GM19467 (cell line): ENCODE data around the gene XPO4.

ENCODE experiments used
- ATAC-seq: cut with Tn5 transposase; IDR thresholded peaks from one replicate; pipeline ENCODE4 v1.9.1; 2021; ENCODE audit warnings: mild to moderate bottlenecking, moderate library complexity; ENCODE audit not compliant: unreplicated experiment

The XPO4 gene

DNA sequence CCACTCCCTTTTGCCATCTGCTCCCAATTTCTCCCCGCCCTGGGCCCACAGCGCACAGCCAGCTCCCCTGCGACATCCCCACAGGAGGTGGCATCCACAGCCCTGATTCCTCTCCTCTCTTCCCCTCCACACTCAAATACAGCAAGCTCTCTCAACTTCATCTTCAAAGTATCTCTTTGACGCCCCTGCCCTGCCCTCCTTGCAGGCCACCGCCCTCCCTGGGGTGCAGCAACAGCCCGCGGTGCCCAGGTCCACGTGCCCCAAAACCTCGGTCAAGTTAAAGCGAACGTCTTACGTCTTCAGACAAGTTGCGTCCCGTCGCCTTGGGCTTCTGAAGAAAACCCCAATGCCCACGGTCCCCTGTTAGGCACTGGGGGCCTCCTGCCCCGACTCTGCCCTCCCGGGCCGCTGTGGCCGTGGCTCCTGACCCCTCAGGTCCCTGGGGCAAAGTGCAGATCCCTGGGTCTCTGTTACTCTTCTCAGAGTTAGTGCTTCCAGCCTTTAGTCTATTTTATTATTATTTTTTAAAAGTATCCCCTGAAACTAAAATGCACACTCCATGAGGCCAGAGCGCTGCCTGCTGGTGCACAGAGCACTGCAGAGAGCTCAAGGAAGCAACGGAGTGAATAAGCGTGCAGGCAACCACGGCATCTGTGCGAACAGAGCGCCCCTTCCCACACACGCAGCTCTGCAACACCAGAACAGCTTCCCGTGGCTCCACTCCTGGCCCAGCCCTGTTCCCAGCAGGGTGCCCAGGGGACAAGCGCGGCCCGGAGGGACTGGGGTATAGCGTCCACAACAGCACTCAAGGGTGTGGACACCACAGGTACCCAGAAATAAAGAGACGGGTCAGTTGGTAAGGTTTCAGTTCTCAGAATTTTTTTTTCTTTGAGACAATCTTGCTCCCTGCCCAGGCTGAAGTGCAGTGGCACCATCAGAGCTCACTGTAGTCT is 172.6 kb downstream of the XPO4 start:
- no peak for ATAC-seq

DNA sequence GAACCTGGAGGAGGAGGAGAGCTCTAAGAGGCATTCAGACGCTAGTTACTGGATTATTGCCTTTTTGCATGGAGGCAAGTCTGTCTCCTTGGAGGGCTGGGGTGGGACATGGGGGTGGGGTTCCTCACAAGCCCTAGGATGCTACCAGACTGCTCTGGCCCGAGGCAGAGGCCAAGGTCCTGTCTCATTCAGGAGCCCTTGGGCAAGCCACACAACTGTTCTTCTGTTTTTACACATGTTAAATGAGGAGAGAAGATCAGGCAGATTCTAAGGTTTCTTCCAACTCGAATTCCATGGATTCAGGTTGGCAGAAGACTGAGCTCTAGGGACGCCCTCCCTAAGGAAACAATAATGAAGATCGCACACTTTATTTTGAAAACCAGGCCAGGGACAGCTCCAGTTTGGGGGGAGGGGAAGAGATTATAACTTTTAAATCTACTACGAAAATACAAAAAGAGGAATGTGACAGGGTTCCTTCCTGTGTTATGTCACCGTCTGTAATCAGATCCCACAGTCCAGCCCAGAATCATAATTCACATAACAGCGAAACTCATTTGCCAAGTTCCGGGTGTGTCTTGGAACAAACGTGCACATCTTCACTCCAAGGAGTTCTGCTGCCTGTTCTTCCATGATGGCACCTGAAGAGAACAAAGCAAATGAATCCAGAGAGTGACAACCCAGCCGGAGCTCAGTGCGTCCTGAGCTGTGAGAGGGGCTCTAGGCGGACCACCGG is 173.8 kb downstream of the XPO4 start:
- no peak for ATAC-seq

DNA sequence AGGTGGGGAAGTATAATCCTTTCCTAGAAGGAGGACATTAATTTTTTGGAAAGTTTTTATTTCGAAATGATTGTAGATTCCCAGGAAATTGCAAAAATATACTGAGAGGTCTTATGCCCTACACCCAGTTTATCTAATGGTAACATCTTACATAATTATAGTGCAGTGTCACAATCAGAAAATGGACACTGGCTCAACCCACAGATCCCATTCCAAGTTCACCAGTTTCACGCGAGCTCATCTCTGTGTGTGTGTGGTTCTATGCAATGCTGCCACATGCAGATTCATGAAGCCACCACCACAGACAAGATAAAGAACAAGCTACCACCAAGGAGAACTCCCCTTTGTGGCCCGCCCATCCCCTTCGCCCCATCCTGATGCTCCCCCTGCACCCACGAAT is 174.7 kb downstream of the XPO4 start:
- no peak for ATAC-seq
